LNCAP (cell line): Measurements from ENCODE around the gene ANOS1.

ENCODE experiments used
- TF ChIP-seq, protein P1 (sequence below): fragments of 450-650 bp; IDR thresholded peaks from 2 replicates; pipeline ENCODE4 v1.5.1; 2017; ENCODE audit warnings: mild to moderate bottlenecking

ANOS1 gene

DNA sequence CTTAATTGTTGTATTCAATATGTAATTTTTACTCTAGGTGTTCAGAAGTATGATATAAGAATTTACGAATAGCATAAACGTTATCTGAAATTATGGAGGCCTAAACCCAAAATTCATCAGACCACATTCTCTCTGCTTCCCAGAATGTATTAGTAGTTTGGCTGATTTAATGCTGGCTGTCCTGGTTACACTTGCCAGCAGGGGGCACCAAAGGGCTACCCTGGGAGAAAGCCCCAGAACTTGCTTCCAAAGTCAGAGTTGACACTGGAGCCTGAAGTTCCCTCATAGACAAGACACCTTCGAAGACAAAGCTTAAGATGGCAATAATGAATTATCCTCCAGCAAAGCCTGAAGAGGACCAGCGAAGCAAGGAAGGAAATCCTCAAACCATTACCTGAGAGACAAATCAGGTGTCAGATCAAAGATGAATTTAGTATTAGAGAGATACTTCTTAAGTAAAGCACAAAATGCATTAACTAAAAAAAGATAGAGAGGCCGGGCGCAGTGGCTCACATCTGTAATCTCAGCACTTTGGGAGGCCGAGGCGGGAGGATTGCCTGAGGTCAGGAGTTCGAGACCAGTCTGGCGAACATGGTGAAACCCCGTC is 11.3 kb upstream of the ANOS1 start:
- TF ChIP-seq, protein P1, sequence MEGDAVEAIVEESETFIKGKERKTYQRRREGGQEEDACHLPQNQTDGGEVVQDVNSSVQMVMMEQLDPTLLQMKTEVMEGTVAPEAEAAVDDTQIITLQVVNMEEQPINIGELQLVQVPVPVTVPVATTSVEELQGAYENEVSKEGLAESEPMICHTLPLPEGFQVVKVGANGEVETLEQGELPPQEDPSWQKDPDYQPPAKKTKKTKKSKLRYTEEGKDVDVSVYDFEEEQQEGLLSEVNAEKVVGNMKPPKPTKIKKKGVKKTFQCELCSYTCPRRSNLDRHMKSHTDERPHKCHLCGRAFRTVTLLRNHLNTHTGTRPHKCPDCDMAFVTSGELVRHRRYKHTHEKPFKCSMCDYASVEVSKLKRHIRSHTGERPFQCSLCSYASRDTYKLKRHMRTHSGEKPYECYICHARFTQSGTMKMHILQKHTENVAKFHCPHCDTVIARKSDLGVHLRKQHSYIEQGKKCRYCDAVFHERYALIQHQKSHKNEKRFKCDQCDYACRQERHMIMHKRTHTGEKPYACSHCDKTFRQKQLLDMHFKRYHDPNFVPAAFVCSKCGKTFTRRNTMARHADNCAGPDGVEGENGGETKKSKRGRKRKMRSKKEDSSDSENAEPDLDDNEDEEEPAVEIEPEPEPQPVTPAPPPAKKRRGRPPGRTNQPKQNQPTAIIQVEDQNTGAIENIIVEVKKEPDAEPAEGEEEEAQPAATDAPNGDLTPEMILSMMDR: peak; percentile 67

DNA sequence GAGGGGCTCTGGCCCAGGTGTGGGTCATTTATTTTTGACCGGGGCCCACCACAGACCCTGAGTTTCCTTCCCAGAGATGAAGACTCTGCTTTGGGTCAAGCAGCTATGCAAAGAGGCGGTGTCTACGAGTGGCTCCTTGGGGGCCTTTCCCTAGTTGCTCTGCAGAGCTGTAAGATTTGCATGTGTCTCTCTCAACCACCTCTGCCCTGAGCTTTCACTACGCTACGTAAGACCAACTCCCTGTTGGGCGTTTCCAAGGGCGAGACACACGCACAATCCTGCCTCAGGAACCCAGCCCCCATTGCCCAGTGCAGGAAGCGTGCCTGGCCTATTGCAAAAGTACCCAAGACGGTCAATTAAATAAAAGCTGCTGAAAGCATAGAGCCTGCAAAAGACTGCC is 10.0 kb upstream of the ANOS1 start:
- TF ChIP-seq, protein P1: no peak

DNA sequence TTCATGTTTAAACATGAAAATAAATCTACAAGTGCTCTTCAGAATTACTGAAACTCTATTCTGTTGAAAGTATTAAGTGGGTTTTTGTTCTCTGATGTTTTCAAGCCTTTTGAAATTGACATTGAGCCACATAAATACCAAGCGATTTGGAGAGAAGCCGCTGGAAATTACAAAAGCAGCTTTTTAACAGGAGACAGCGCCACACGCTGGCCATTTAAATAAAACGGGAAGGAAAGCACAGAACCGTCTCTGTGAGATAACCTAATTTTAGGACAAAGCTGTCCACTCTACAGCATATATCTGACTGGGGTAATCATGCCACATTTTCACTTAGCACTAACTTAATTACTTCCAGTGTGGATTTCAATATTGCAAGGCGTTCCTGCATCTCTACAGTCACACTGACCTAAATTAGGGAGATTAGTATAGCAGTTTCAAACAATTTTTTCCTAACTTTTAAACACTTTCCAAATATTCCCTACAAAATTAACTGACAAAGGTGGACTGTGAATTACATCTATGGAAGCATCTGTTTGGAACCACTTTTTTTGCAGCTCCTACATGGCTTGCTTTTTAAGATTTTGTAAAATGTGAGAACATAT is 6.8 kb upstream of the ANOS1 start:
- TF ChIP-seq, protein P1: peak; percentile 57

GRCh38 chrX:8737883-8738282 is 5.9 kb upstream of the ANOS1 start:
- TF ChIP-seq, protein P1: no peak

GRCh38 chrX:8730812-8731558 is 952 bp downstream of the ANOS1 start:
- TF ChIP-seq, protein P1: no peak

DNA sequence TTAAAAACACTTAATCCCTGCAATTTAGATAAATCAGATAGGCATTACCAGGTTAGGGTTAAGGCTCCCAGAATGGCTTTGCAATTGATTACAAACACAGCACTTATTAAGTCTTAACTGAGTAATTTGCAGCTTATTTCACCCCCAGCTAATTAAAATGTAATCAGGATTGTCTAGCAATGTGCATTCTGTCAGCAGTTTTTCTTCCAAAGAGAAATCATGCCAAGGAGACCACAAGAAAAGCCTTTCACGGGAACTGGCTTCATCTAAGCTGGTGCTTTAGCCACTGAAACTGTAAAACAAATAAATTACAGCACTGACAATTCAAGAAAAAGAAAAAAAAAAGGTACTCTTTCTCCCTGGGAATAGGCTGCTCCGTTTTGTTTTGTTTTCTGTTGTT is 2.1 kb downstream of the ANOS1 start:
- TF ChIP-seq, protein P1: no peak

DNA sequence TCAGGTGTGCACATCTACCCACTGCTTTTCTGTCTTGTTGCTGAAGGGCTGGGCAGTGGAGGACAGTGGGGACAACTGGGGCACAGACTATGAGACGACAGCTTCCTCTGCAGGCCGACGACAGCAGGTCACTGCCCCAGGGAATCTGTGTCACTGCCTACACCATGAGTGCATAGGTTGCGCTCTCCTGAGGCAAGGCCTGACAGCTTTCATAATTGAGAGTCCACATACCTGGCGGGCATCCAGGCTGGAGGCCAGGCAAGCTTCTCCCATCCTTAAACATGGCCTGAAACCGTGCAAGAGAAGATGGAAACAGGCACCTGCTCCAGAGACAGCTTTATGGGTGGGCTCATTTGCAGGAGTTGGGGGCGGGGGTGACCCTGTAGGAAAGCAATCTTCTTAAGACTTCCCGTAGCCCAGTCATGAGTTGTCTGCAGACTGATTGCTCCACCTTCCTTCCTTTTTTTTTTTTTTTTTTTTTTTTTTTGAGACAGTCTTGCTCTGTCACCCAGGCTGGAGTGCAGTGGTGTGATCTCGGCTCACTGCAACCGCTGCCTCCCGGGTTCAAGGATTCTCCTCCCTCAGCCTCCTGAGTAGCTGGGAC is 2.9 kb downstream of the ANOS1 start:
- TF ChIP-seq, protein P1: no peak
